Cardiac fibroblast (primary cell): ENCODE results near the gene PLXNA4.
A peak's percentile ranks its signal among the peaks of the same experiment; 100 is the strongest.

Experiments used
- DNase-seq, 2 donors: peaks; one replicate each; pipeline versions ENCODE4 v3.0.0 to v3.0.0-alpha.2; 2010; ENCODE audit warnings: low read depth in 2 of 2
- H3K4me3 ChIP-seq, 2 donors: replicated peaks in 1 of 2; 1 replicate in 1 of 2; 2 replicates in 1 of 2; pipeline ENCODE4 v1.5.1; 2011; ENCODE audit warnings: low read depth in 2 of 2, low read length in 2 of 2, mild to moderate bottlenecking in 2 of 2, moderate library complexity in 1 of 2
- TF ChIP-seq, protein P1 (sequence below): IDR thresholded peaks from one replicate; pipeline ENCODE4 v1.5.1; 2011; ENCODE audit warnings: low read depth, mild to moderate bottlenecking, low read length, inconsistent platforms

PLXNA4 gene

GRCh38 chr7:132242192-132242812 is 334.0 kb downstream of the PLXNA4 start:
- no peak overlapping the region for H3K4me3 ChIP-seq
- TF ChIP-seq, protein P1, sequence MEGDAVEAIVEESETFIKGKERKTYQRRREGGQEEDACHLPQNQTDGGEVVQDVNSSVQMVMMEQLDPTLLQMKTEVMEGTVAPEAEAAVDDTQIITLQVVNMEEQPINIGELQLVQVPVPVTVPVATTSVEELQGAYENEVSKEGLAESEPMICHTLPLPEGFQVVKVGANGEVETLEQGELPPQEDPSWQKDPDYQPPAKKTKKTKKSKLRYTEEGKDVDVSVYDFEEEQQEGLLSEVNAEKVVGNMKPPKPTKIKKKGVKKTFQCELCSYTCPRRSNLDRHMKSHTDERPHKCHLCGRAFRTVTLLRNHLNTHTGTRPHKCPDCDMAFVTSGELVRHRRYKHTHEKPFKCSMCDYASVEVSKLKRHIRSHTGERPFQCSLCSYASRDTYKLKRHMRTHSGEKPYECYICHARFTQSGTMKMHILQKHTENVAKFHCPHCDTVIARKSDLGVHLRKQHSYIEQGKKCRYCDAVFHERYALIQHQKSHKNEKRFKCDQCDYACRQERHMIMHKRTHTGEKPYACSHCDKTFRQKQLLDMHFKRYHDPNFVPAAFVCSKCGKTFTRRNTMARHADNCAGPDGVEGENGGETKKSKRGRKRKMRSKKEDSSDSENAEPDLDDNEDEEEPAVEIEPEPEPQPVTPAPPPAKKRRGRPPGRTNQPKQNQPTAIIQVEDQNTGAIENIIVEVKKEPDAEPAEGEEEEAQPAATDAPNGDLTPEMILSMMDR, result no peak
- DNase-seq, result no peak

GRCh38 chr7:132240821-132241422 is 335.3 kb downstream of the PLXNA4 start:
- DNase-seq, result no peak
- TF ChIP-seq, protein P1, result no peak
- no peak overlapping the region for H3K4me3 ChIP-seq

GRCh38 chr7:132240262-132240661 is 336.0 kb downstream of the PLXNA4 start:
- no peak for DNase-seq
- H3K4me3 ChIP-seq, result no peak overlapping the region

GRCh38 chr7:132239422-132239994 is 336.8 kb downstream of the PLXNA4 start:
- DNase-seq, result no peak
- TF ChIP-seq, protein P1, result no peak
- H3K4me3 ChIP-seq, result no peak overlapping the region

More at GRCh38 chr7:132240262-132240661, 336.0 kb downstream of the PLXNA4 start:
- TF ChIP-seq, protein P1, result no peak

GRCh38 chr7:132234711-132235110 is 341.6 kb downstream of the PLXNA4 start:
- TF ChIP-seq, protein P1, result no peak
- H3K4me3 ChIP-seq, result no peak overlapping the region
- DNase-seq, result peak in 1 of 2 donors; percentile 73

GRCh38 chr7:132232406-132232805 is 343.9 kb downstream of the PLXNA4 start:
- no peak overlapping the region for H3K4me3 ChIP-seq
- TF ChIP-seq, protein P1, result no peak
- no peak for DNase-seq
